Esophagus squamous epithelium (tissue), 4 donors: ENCODE data around the gene PRKCZ.

ENCODE experiments used
- CTCF ChIP-seq, 6 experiments: fragments of 450-650 bp in 4 of 6; fragments of 200-600 bp in 2 of 6; sonication (generic) in 2 of 6; IDR thresholded peaks; one replicate each; pipeline ENCODE4 v1.5.1; 2016 to 2019; ENCODE audit warnings: antibody characterized with exemption in 6 of 6, mild to moderate bottlenecking in 4 of 6, moderate library complexity in 4 of 6
- POLR2A ChIP-seq, 4 donors: fragments of 450-650 bp; IDR thresholded peaks; one replicate each; pipeline ENCODE4 v1.6.1; 2017; ENCODE audit warnings: antibody characterized with exemption in 4 of 4, mild to moderate bottlenecking in 4 of 4, moderate library complexity in 3 of 4

GRCh38 chr1:2121101-2121691 is 71.0 kb downstream of the PRKCZ start:
- TF ChIP-seq CTCF (IDR thresholded peaks at IDR 0.05) (no peak), POLR2A (IDR thresholded peaks at IDR 0.05) (no peak)
